SK-N-SH treated with all-trans-retinoic acid at 6 μM for 48 hours (cell line): ENCODE measurements around the gene SKOR1.

Experiments used
- ARNTL ChIP-seq: fragments of 450-650 bp; formaldehyde crosslinking; IDR thresholded peaks from 2 replicates; pipeline ENCODE4 v1.5.0; 2020; ENCODE audit warnings: low read depth, mild to moderate bottlenecking, moderate library complexity, borderline replicate concordance
- GLIS3 ChIP-seq: fragments of 250-450 bp; sonication (Bioruptor Pico); IDR thresholded peaks from 2 replicates; pipeline ENCODE4 v1.5.0; 2020; ENCODE audit warnings: mild to moderate bottlenecking, moderate library complexity
- RARB ChIP-seq: fragments of 250-450 bp; sonication (Bioruptor Pico); IDR thresholded peaks from 2 replicates; pipeline ENCODE4 v1.8.0; 2021; ENCODE audit warnings: mild to moderate bottlenecking, moderate library complexity
- TCF4 ChIP-seq: fragments of 250-450 bp; sonication (Bioruptor Pico); IDR thresholded peaks from 2 replicates; pipeline ENCODE4 v1.8.0; 2021; ENCODE audit warnings: mild to moderate bottlenecking, moderate library complexity, borderline replicate concordance
- TOX ChIP-seq: fragments of 250-450 bp; sonication (Bioruptor Pico); IDR thresholded peaks from 2 replicates; pipeline ENCODE4 v1.8.0; 2021; ENCODE audit warnings: mild to moderate bottlenecking, moderate library complexity, borderline replicate concordance
- ZFP3 ChIP-seq: fragments of 250-450 bp; sonication (Bioruptor Pico); IDR thresholded peaks from 2 replicates; pipeline ENCODE4 v1.5.0; 2020; ENCODE audit warnings: mild to moderate bottlenecking, moderate library complexity
- TF ChIP-seq, protein P1 (sequence below): fragments of 250-450 bp; sonication (Bioruptor Pico); IDR thresholded peaks from 2 replicates; pipeline ENCODE4 v1.5.1; 2020; ENCODE audit warnings: low read depth, mild to moderate bottlenecking, moderate library complexity
- TF ChIP-seq, protein P2 (sequence below): fragments of 250-450 bp; sonication (Bioruptor Pico); IDR thresholded peaks from 2 replicates; pipeline ENCODE4 v1.8.0; 2020; ENCODE audit warnings: mild to moderate bottlenecking, moderate library complexity, borderline replicate concordance

DNA sequence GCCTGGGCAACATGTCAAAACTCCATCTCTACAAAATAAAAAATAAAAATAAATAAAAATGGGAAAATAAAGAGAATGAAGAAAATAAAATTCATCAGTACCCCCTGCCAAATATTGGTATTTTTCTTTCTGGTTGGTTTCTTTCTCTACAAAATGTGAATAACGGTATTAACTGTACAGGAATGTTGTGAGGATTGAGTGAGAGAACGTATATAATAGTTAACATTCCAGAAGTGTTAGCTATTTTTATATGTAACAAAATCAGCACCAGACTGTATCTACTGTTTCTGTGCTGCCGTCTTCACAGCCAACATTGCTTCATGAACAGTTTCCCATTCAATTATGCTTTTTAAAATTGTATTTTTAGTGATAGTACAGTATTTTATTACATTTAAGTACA, 40.0 kb downstream of the SKOR1 start:
- TF ChIP-seq ARNTL (CRISPR knock-in tag), result no peak
- TF ChIP-seq, protein P1, sequence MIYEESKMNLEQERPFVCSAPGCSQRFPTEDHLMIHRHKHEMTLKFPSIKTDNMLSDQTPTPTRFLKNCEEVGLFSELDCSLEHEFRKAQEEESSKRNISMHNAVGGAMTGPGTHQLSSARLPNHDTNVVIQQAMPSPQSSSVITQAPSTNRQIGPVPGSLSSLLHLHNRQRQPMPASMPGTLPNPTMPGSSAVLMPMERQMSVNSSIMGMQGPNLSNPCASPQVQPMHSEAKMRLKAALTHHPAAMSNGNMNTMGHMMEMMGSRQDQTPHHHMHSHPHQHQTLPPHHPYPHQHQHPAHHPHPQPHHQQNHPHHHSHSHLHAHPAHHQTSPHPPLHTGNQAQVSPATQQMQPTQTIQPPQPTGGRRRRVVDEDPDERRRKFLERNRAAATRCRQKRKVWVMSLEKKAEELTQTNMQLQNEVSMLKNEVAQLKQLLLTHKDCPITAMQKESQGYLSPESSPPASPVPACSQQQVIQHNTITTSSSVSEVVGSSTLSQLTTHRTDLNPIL (CRISPR knock-in tag), result no peak
- TF ChIP-seq, protein P2, sequence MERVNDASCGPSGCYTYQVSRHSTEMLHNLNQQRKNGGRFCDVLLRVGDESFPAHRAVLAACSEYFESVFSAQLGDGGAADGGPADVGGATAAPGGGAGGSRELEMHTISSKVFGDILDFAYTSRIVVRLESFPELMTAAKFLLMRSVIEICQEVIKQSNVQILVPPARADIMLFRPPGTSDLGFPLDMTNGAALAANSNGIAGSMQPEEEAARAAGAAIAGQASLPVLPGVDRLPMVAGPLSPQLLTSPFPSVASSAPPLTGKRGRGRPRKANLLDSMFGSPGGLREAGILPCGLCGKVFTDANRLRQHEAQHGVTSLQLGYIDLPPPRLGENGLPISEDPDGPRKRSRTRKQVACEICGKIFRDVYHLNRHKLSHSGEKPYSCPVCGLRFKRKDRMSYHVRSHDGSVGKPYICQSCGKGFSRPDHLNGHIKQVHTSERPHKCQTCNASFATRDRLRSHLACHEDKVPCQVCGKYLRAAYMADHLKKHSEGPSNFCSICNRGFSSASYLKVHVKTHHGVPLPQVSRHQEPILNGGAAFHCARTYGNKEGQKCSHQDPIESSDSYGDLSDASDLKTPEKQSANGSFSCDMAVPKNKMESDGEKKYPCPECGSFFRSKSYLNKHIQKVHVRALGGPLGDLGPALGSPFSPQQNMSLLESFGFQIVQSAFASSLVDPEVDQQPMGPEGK, result no peak
- TF ChIP-seq GLIS3 (CRISPR knock-in tag), result no peak
- no peak for TF ChIP-seq TOX
- TF ChIP-seq TCF4 (CRISPR knock-in tag), result no peak
- TF ChIP-seq ZFP3 (CRISPR knock-in tag), result no peak
- TF ChIP-seq RARB, result no peak
